HepG2 (cell line): ENCODE measurements around the gene VAC14. TPM values are rescaled to one million over a fixed set of nuclear protein-coding genes. Genes with fewer than 3 reads are reported as not detected.
A peak's percentile ranks its signal among the peaks of the same experiment; 100 is the strongest.

ENCODE experiments used
- ATAC-seq: fragments of 200-7000 bp; cut with Tn5 transposase; 3 replicates; pipeline ENCODE4 v1.9.1; 2020; ENCODE audit warnings: mild to moderate bottlenecking, moderate library complexity
- BruUV-seq: library from RNA; stranded (reverse); fragments of 400-500 nt; replicated peaks from 2 replicates; lab custom pipeline; 2021; lab: Mats Ljungman, UMichigan
- CTCF ChIA-PET: fragments of 300-600 bp; formaldehyde crosslinking; extraction: SDS; loops from one replicate; lab custom pipeline; 2021; ENCODE audit warnings: low total read pairs, inconsistent platforms, low intra/inter-chr PET ratio; lab: Yijun Ruan, JAX
- POLR2A ChIA-PET: fragments of 350-600 bp; sonication (Branson Sonifier 250); formaldehyde crosslinking; loops from one replicate; lab custom pipeline; 2020; ENCODE audit warnings: antibody characterized with exemption, inconsistent platforms; lab: Yijun Ruan, JAX
- DNase-seq: peaks from one replicate; pipeline ENCODE4 v3.0.0-alpha.2; 2015; ENCODE audit warnings: low spot score
- FAIRE-seq: peaks from 3 replicates; lab custom pipeline; 2011; peaks lifted over from hg19 to GRCh38; lab: Jason Lieb, UNC
- H2AFZ ChIP-seq: one replicate; pipeline ENCODE4 v1.6.1; 2011; ENCODE audit warnings: low read length, inconsistent platforms
- H3K27ac ChIP-seq: fragments of 300-600 bp; 3 replicates; pipeline ENCODE4 v1.8.0; 2011; ENCODE audit warnings: mixed run types, mild to moderate bottlenecking, mixed read lengths, low read length, inconsistent platforms; ENCODE audit not compliant: insufficient read depth; ENCODE audit errors: extremely low read length
- H3K27me3 ChIP-seq, 2 experiments: fragments of 200-600 bp in 1 of 2; 2 replicates in 1 of 2; 3 replicates in 1 of 2; pipeline versions ENCODE4 v1.6.0 to v1.8.0; 2011; ENCODE audit warnings: low read length in 2 of 2, mild to moderate bottlenecking in 2 of 2, moderate library complexity in 2 of 2, inconsistent platforms in 1 of 2; ENCODE audit not compliant: insufficient read depth in 2 of 2, control insufficient read depth in 1 of 2
- H3K36me3 ChIP-seq, 2 experiments: fragments of 200-600 bp in 1 of 2; replicated peaks in 1 of 2; 2 replicates in 1 of 2; 3 replicates in 1 of 2; pipeline versions ENCODE4 v1.5.1 to v1.8.0; 2011; ENCODE audit warnings: low read length in 2 of 2, inconsistent platforms in 1 of 2; ENCODE audit not compliant: insufficient read depth in 2 of 2, control insufficient read depth in 1 of 2
- H3K4me1 ChIP-seq: 2 replicates; pipeline ENCODE4 v1.5.1; 2012; ENCODE audit warnings: low read length, inconsistent platforms; ENCODE audit not compliant: insufficient read depth
- H3K4me2 ChIP-seq: 2 replicates; pipeline ENCODE4 v1.6.0; 2011; ENCODE audit warnings: low read depth, low read length, inconsistent platforms
- H3K4me3 ChIP-seq, 3 experiments: fragments of 200-600 bp in 1 of 3; sonication (generic), shearing (Covaris generic) in 1 of 3; replicated peaks in 1 of 3; 2 replicates each; pipeline ENCODE4 v1.5.1; 2011 to 2016; ENCODE audit warnings: low read length in 3 of 3, inconsistent platforms in 2 of 3, low read depth in 2 of 3, mild to moderate bottlenecking in 2 of 3, control low read depth in 1 of 3, mixed read lengths in 1 of 3; ENCODE audit not compliant: insufficient read depth in 1 of 3
- H3K79me2 ChIP-seq: one replicate; pipeline ENCODE4 v1.6.1; 2011; ENCODE audit warnings: low read length, inconsistent platforms; ENCODE audit not compliant: insufficient read depth
- H3K9ac ChIP-seq: 2 replicates; pipeline ENCODE4 v1.6.0; 2011; ENCODE audit warnings: mild to moderate bottlenecking, low read depth, low read length, inconsistent platforms; ENCODE audit not compliant: insufficient read depth
- H3K9me3 ChIP-seq: 2 replicates; pipeline ENCODE4 v1.5.1; 2012; ENCODE audit warnings: mild to moderate bottlenecking, low read length
- H4K20me1 ChIP-seq: 2 replicates; pipeline ENCODE4 v1.6.0; 2011; ENCODE audit warnings: inconsistent platforms, mild to moderate bottlenecking, low read length, moderate library complexity; ENCODE audit not compliant: insufficient read depth
- AFF4 ChIP-seq: sonication (generic); formaldehyde crosslinking; IDR thresholded peaks from 2 replicates; pipeline ENCODE4 v1.4.0; 2020; ENCODE audit warnings: missing genetic modification reagents
- AKAP8 ChIP-seq: sonication (generic); formaldehyde crosslinking; IDR thresholded peaks from 2 replicates; pipeline ENCODE4 v1.5.1; 2020; ENCODE audit warnings: mild to moderate bottlenecking, missing genetic modification reagents
- BORCS8-MEF2B ChIP-seq: sonication (generic); formaldehyde crosslinking; IDR thresholded peaks from 2 replicates; pipeline ENCODE4 v1.8.0; 2022; ENCODE audit warnings: mild to moderate bottlenecking, missing genetic modification reagents
- CREM ChIP-seq, 2 experiments: sonication (generic) in 1 of 2; formaldehyde crosslinking in 1 of 2; IDR thresholded peaks; 2 replicates each; pipeline versions ENCODE4 v1.4.0 to v1.6.1; 2016 to 2020; ENCODE audit warnings: antibody characterized with exemption in 1 of 2, mild to moderate bottlenecking in 1 of 2, missing genetic modification reagents in 1 of 2
- FOXK2 ChIP-seq: fragments of 450-650 bp; IDR thresholded peaks from 2 replicates; pipeline ENCODE4 v1.6.1; 2016
- IRX3 ChIP-seq: sonication (generic); formaldehyde crosslinking; IDR thresholded peaks from 2 replicates; pipeline ENCODE4 v1.8.1; 2023; ENCODE audit warnings: mild to moderate bottlenecking, low read depth, missing genetic modification reagents, borderline replicate concordance
- KLF11 ChIP-seq: IDR thresholded peaks from 2 replicates; pipeline ENCODE4 v1.6.1; 2016; ENCODE audit warnings: missing compliant biosample characterization
- NRL ChIP-seq: sonication (generic); formaldehyde crosslinking; IDR thresholded peaks from 2 replicates; pipeline ENCODE4 v1.5.0; 2020; ENCODE audit warnings: missing genetic modification reagents, mild to moderate bottlenecking, moderate library complexity, borderline replicate concordance
- POLR2AphosphoS2 ChIP-seq: IDR thresholded peaks from 2 replicates; pipeline ENCODE4 v1.6.1; 2011; ENCODE audit warnings: low read depth, low read length, improper control_type of control experiment
- SKIL ChIP-seq: sonication (generic); formaldehyde crosslinking; IDR thresholded peaks from 2 replicates; pipeline ENCODE4 v1.8.0; 2022; ENCODE audit warnings: missing genetic modification reagents, mild to moderate bottlenecking, moderate library complexity, borderline replicate concordance
- SNRNP70 ChIP-seq: fragments of 200-400 bp; formaldehyde crosslinking; IDR thresholded peaks from 2 replicates; pipeline ENCODE4 v1.6.1; 2017; ENCODE audit warnings: mild to moderate bottlenecking, low read depth, low read length, moderate library complexity
- TGIF2 ChIP-seq: IDR thresholded peaks from 2 replicates; pipeline ENCODE4 v1.6.1; 2016; ENCODE audit warnings: control low read depth, missing compliant biosample characterization
- ZFP36L1 ChIP-seq: sonication (generic); formaldehyde crosslinking; IDR thresholded peaks from 2 replicates; pipeline ENCODE4 v1.8.0; 2022; ENCODE audit warnings: mild to moderate bottlenecking, missing genetic modification reagents, moderate library complexity
- ZNF235 ChIP-seq: sonication (generic); formaldehyde crosslinking; IDR thresholded peaks from 2 replicates; pipeline ENCODE4 v1.8.1; 2023; ENCODE audit warnings: mild to moderate bottlenecking, missing genetic modification reagents, borderline replicate concordance
- ZNF33A ChIP-seq: sonication (generic); formaldehyde crosslinking; IDR thresholded peaks from 2 replicates; pipeline ENCODE4 v1.5.1; 2020; ENCODE audit warnings: missing genetic modification reagents, mild to moderate bottlenecking, moderate library complexity, borderline replicate concordance
- ZNF772 ChIP-seq: sonication (generic); formaldehyde crosslinking; IDR thresholded peaks from 2 replicates; pipeline ENCODE4 v1.5.0; 2020; ENCODE audit warnings: mild to moderate bottlenecking, missing genetic modification reagents
- WGBS: methylation state at CpG from one replicate; pipeline ENCODE4 v1.1.6; 2017; ENCODE audit warnings: low lambda C conversion rate; 5-methylcytosine and 5-hydroxymethylcytosine counted together
- in situ Hi-C: cut with HindIII; loops from 2 replicates; pipeline ENCODE4 v1.10.0; 2017; ENCODE audit warnings: low pct_unique_long_range_greater_than_20kb; ENCODE audit not compliant: extremely low pct_ligation_motif_present
- intact Hi-C: fragments of 100-400 bp; cut with micrococcal nuclease; formaldehyde crosslinking; loops from one replicate; pipeline ENCODE4 v1.10.0; 2022; ENCODE audit not compliant: unreplicated experiment
- polyA plus RNA-seq, 8 experiments: library from polyadenylated mRNA; depleted of rRNA in 3 of 8; stranded (reverse) in 7 of 8; unstranded in 1 of 8; fragments of >200 nt; fragmentation: Illumina TruSeq in 4 of 8; extraction: Trizol in 4 of 8; gene quantifications; 2 replicates each; pipeline versions ENCODE4 v1.2.1 to v1.2.3, GENCODE V29; 2011 to 2016; ENCODE audit warnings: low read depth in 4 of 8, missing spikeins in 1 of 8, mixed read lengths in 1 of 8; ENCODE audit not compliant: insufficient read depth in 1 of 8
- total RNA-seq, 5 experiments: library from RNA; depleted of rRNA; stranded (reverse); fragments of >200 nt; fragmentation: Illumina TruSeq; extraction: Trizol; gene quantifications; 2 replicates each; pipeline ENCODE4 v1.2.3, GENCODE V29; 2016; ENCODE audit warnings: low read depth in 1 of 5

Gene VAC14
- total and polyA plus RNA-seq, 2 of the 13 experiments (the other 11 are each of a cell fraction or from before 2014, with no cell fraction given), result 23.5 to 24.6 TPM

- intact Hi-C loops (loop anchor here (2.0 kb wide), 2 partner anchors 22 to 64 kb away; no protein-coding TSS in a partner anchor), in situ Hi-C loops (no loop called here)
- H3K9me3 ChIP-seq, result no peaks in the 10 kb centered on the region
- DNase-seq, result peak; percentile 99
- H3K79me2 ChIP-seq, result no peaks in the 10 kb centered on the region
- ChIA-PET POLR2A (interaction anchor here (0.7 to 13.4 kb wide), 26 partner anchors 8 to 458 kb away, joined by 3 to 357 read pairs (median 6); partner anchors contain the start of genes AARS1 and MTSS2), CTCF (interaction anchor here (0.9 kb wide), 1 partner anchor 24 kb away, joined by 3 read pairs; no protein-coding TSS in a partner anchor)
- peak overlapping the region; percentile 77 for H3K9ac ChIP-seq
- FAIRE-seq, result peak; percentile 98
- ATAC-seq, result peak; percentile 90
- peaks cover 56% of the 10 kb centered on the region for H3K4me1 ChIP-seq
- no peaks in the 10 kb centered on the region for H3K27me3 ChIP-seq
- BruUV-seq, result no TSS peak
- peaks cover 4 to 18% of the 10 kb centered on the region in 2 experiments for H3K36me3 ChIP-seq
- peak overlapping the region; percentile 93 for H3K27ac ChIP-seq
- H2AFZ ChIP-seq, result no peak overlapping the region
- peak overlapping the region in 2 of 3 experiments; percentile 3 to 56; a peak in 2 of 6 replicates for H3K4me3 ChIP-seq
- no peaks in the 10 kb centered on the region for H4K20me1 ChIP-seq
- 3% methylated on average over 15 of the region's 15 CpGs for WGBS
- H3K4me2 ChIP-seq, result peak overlapping the region; percentile 69
- TF ChIP-seq AFF4 (CRISPR knock-in tag) (no peak; the same call in 1 of the 2 replicates), CREM (IDR thresholded peaks at IDR 0.05) (peak; percentile 77), CREM (CRISPR knock-in tag; IDR thresholded peaks at IDR 0.05) (no peak), ZNF772 (CRISPR knock-in tag) (peak; percentile 97), FOXK2 (no peak; the same call in 1 of the 2 replicates), NRL (peak; percentile 92), KLF11 (CRISPR knock-in tag) (peak; percentile 56; the same call in 1 of the 2 replicates), BORCS8-MEF2B (CRISPR knock-in tag) (peak; percentile 51; the same call in 1 of the 2 replicates), POLR2AphosphoS2 (no peak), AKAP8 (peak; percentile 91), TGIF2 (peak; percentile 92), SKIL (CRISPR knock-in tag) (peak; percentile 73), IRX3 (CRISPR knock-in tag) (no peak; the same call in 1 of the 2 replicates), ZFP36L1 (CRISPR knock-in tag) (0 out of 2 replicates have a peak, but pooled peaks have one; percentile 59), SNRNP70 (no peak), ZNF235 (CRISPR knock-in tag) (no peak), ZNF33A (CRISPR knock-in tag) (no peak)
Measured at GRCh38 chr16:70746708-70747424, 54.1 kb downstream of the VAC14 start.
